SK-N-SH (cell line): ENCODE measurements around the gene CDH4.

ENCODE experiments used
- CTCF ChIP-seq: fragments of 200-600 bp; sonication (generic); IDR thresholded peaks from 2 replicates; pipeline ENCODE4 v1.6.1; 2017; ENCODE audit warnings: antibody characterized with exemption, mild to moderate bottlenecking, moderate library complexity
- ELF1 ChIP-seq: IDR thresholded peaks from 2 replicates; pipeline ENCODE4 v1.4.0; 2012
- EP300 ChIP-seq, 2 experiments: IDR thresholded peaks; 2 replicates each; pipeline versions ENCODE4 v1.4.0 to v1.6.1; 2012; ENCODE audit warnings: borderline replicate concordance in 1 of 2, low read depth in 1 of 2, low read length in 1 of 2
- GATA2 ChIP-seq: sonication (generic); formaldehyde crosslinking; IDR thresholded peaks from 2 replicates; pipeline ENCODE4 v1.5.0; 2020; ENCODE audit warnings: mild to moderate bottlenecking, missing genetic modification reagents
- IRF3 ChIP-seq: fragments of 150-350 bp; IDR thresholded peaks from 2 replicates; pipeline ENCODE4 v1.6.1; 2016; ENCODE audit warnings: mild to moderate bottlenecking, low read depth, low read length
- MXI1 ChIP-seq: IDR thresholded peaks from 2 replicates; pipeline ENCODE4 v1.6.1; 2012; ENCODE audit warnings: mild to moderate bottlenecking, low read depth, low read length, improper control_type of control experiment
- NRF1 ChIP-seq: IDR thresholded peaks from 2 replicates; pipeline ENCODE4 v1.6.1; 2012; ENCODE audit warnings: low read depth, mild to moderate bottlenecking, low read length
- POLR2AphosphoS5 ChIP-seq: IDR thresholded peaks from 2 replicates; pipeline ENCODE4 v1.6.1; 2012; ENCODE audit warnings: low read depth, low read length
- RAD21 ChIP-seq: IDR thresholded peaks from 2 replicates; pipeline ENCODE4 v1.6.1; 2012; ENCODE audit warnings: mild to moderate bottlenecking, low read length
- REST ChIP-seq: IDR thresholded peaks from 2 replicates; pipeline ENCODE4 v1.6.1; 2012; ENCODE audit warnings: mild to moderate bottlenecking, low read depth, low read length, moderate library complexity
- RFX5 ChIP-seq: IDR thresholded peaks from 2 replicates; pipeline ENCODE4 v1.6.1; 2012; ENCODE audit warnings: mild to moderate bottlenecking, improper control_type of control experiment, low read length
- SIN3A ChIP-seq: IDR thresholded peaks from 2 replicates; pipeline ENCODE4 v1.6.1; 2012; ENCODE audit warnings: low read depth, mild to moderate bottlenecking, low read length, moderate library complexity, borderline replicate concordance
- TAF1 ChIP-seq: IDR thresholded peaks from 2 replicates; pipeline ENCODE4 v1.6.1; 2012; ENCODE audit warnings: low read depth, mild to moderate bottlenecking, low read length, moderate library complexity, borderline replicate concordance
- TCF12 ChIP-seq: IDR thresholded peaks from 2 replicates; pipeline ENCODE4 v1.4.0; 2012

- TF ChIP-seq MXI1 (no peak), IRF3 (no peak), CTCF (no peak), ELF1 (no peak), RAD21 (no peak), TAF1 (no peak), POLR2AphosphoS5 (no peak), GATA2 (no peak), NRF1 (no peak), RFX5 (no peak), EP300 (IDR thresholded peaks at IDR 0.05; ENCODE audit: borderline replicate concordance in 1 of 2, low read depth in 1 of 2, low read length in 1 of 2) (no peak), REST (no peak), SIN3A (no peak), TCF12 (no peak)
These were observed 378.3 kb downstream of the CDH4 start for GRCh38 chr20:61630391-61630650.
